Measurements from ENCODE around the gene ACADSB. TPM values are rescaled to one million over a fixed set of nuclear protein-coding genes. Genes with fewer than 3 reads are reported as not detected.

Gene ACADSB
- total RNA-seq, 1 experiment from 2014 or later, result 12.8 TPM

DNA sequence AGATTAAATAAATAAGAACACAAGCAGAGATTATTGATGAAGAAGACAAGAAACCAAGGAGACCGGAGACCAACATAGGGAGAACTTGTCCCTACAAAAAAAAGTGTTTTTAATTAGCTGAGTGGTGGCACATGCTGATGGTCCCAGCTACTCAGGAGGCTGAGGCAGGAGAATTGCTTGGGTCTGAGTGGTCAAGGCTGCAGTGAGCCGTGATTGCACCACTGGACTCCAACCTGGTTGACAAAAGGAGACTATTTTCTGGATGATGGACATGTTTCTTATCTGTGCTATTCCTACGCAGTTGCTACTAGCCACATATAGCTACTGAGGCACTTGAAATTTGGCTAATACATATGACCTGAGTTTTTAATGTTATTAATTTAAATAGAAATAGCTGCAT lies 9.9 kb upstream of the ACADSB start:
- CTCF ChIA-PET, result no interaction called here
- POLR2A ChIA-PET (ENCODE audit: unreplicated experiment), result no interaction called here
- peaks cover 16% of the 10 kb centered on the region; the same call in 1 of the 2 replicates for H3K79me2 ChIP-seq (ENCODE audit: low read depth)
- H3K9me2 ChIP-seq (ENCODE audit: insufficient read depth), result no peaks in the 10 kb centered on the region
- TF ChIP-seq, protein P1, sequence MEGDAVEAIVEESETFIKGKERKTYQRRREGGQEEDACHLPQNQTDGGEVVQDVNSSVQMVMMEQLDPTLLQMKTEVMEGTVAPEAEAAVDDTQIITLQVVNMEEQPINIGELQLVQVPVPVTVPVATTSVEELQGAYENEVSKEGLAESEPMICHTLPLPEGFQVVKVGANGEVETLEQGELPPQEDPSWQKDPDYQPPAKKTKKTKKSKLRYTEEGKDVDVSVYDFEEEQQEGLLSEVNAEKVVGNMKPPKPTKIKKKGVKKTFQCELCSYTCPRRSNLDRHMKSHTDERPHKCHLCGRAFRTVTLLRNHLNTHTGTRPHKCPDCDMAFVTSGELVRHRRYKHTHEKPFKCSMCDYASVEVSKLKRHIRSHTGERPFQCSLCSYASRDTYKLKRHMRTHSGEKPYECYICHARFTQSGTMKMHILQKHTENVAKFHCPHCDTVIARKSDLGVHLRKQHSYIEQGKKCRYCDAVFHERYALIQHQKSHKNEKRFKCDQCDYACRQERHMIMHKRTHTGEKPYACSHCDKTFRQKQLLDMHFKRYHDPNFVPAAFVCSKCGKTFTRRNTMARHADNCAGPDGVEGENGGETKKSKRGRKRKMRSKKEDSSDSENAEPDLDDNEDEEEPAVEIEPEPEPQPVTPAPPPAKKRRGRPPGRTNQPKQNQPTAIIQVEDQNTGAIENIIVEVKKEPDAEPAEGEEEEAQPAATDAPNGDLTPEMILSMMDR (conservative IDR thresholded peaks at IDR 0.05), result no peak
- TF ChIP-seq EZH2 (IDR thresholded peaks at IDR 0.05; ENCODE audit: low read depth), result no peak
- H4K20me1 ChIP-seq (ENCODE audit: insufficient read depth), result peaks cover 8% of the 10 kb centered on the region; the same call in 1 of the 2 replicates
- no peak overlapping the region for H3K27ac ChIP-seq
- no peak overlapping the region for H3K4me2 ChIP-seq
- H2AFZ ChIP-seq, result no peak overlapping the region
- no peaks in the 10 kb centered on the region for H3K36me3 ChIP-seq (ENCODE audit: low read depth)
- BruUV-seq (replicated peaks), result no TSS peak
- H3K27me3 ChIP-seq (ENCODE audit: insufficient read depth, low read depth), result no peaks in the 10 kb centered on the region
- no peaks in the 10 kb centered on the region for H3F3A ChIP-seq (ENCODE audit: insufficient read depth, low read depth)
- H3K4me3 ChIP-seq, result no peak overlapping the region
- intact Hi-C loops (cut with micrococcal nuclease; ENCODE audit: unreplicated experiment), result no loop called here
- H3K9me3 ChIP-seq (ENCODE audit: insufficient read depth, low read depth), result no peaks in the 10 kb centered on the region
- no peak for DNase-seq
- H3K4me1 ChIP-seq (replicated peaks; ENCODE audit: insufficient read depth), result no peaks in the 10 kb centered on the region

DNA sequence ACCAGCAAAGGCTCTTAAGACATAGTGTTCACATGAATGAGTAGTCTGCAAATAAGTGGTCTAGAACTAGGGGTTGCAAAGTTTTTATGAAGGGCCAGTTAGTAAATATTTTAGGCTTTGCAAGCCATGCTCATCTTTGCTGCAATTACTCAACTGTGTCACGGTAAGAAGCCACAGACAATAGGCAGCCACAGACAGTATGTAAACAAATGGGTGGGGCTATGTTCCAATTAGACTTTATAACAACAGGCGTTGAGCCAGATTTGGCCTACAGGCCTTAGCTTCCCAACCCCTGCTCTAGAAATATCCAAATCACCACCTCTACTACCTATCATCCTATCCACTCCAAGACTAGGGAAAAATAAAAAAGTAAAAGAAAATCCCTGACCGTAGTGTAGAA lies 9.5 kb upstream of the ACADSB start:
- DNase-seq, result no peak
- Histone ChIP-seq H2AFZ (no peak overlapping the region), H3K9me3 (ENCODE audit: insufficient read depth, low read depth) (no peaks in the 10 kb centered on the region), H3K9me2 (ENCODE audit: insufficient read depth) (no peaks in the 10 kb centered on the region), H3K4me2 (no peak overlapping the region), H3K4me3 (no peak overlapping the region), H3K4me1 (replicated peaks; ENCODE audit: insufficient read depth) (no peaks in the 10 kb centered on the region), H4K20me1 (ENCODE audit: insufficient read depth) (peaks cover 8% of the 10 kb centered on the region; the same call in 1 of the 2 replicates), H3K36me3 (ENCODE audit: low read depth) (no peaks in the 10 kb centered on the region), H3K27ac (no peak overlapping the region), H3K27me3 (ENCODE audit: insufficient read depth, low read depth) (no peaks in the 10 kb centered on the region), H3F3A (ENCODE audit: insufficient read depth, low read depth) (no peaks in the 10 kb centered on the region), H3K79me2 (ENCODE audit: low read depth) (peaks cover 20% of the 10 kb centered on the region; the same call in 1 of the 2 replicates)
- ChIA-PET POLR2A (ENCODE audit: unreplicated experiment) (no interaction called here), CTCF (no interaction called here)
- no peak for TF ChIP-seq EZH2 (IDR thresholded peaks at IDR 0.05; ENCODE audit: low read depth)
- TF ChIP-seq, protein P1 (conservative IDR thresholded peaks at IDR 0.05), result no peak
- intact Hi-C loops (cut with micrococcal nuclease; ENCODE audit: unreplicated experiment), result no loop called here
- BruUV-seq (replicated peaks), result no TSS peak

DNA sequence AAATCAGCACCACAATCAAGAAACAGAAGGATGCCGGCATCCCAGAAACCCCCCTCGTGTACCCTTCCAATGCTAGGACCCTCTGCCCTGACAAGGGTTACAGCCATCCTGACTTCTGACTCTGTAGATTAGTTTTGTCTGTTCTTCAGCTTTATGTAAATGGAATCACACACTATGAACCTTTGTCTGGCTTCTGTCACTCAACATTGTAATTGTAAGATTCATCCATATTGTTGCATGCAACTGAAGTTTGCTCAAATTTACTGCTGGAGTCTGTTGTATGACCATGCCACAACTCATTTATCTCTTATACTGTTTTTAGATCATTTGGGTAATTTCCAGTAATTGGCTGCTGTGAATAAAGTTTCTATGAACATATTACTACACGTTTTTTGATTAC lies 8.7 kb upstream of the ACADSB start:
- no peak overlapping the region for H3K4me3 ChIP-seq
- no peak overlapping the region for H3K4me2 ChIP-seq
- no peak overlapping the region for H2AFZ ChIP-seq
- peaks cover 26% of the 10 kb centered on the region for H3K79me2 ChIP-seq (ENCODE audit: low read depth)
- ChIA-PET CTCF (no interaction called here), POLR2A (ENCODE audit: unreplicated experiment) (no interaction called here)
- no peaks in the 10 kb centered on the region for H3K9me2 ChIP-seq (ENCODE audit: insufficient read depth)
- H3K4me1 ChIP-seq (replicated peaks; ENCODE audit: insufficient read depth), result no peaks in the 10 kb centered on the region
- H3F3A ChIP-seq (ENCODE audit: insufficient read depth, low read depth), result no peaks in the 10 kb centered on the region
- peaks cover 8% of the 10 kb centered on the region; the same call in 1 of the 2 replicates for H4K20me1 ChIP-seq (ENCODE audit: insufficient read depth)
- no peak for DNase-seq
- no peaks in the 10 kb centered on the region for H3K9me3 ChIP-seq (ENCODE audit: insufficient read depth, low read depth)
- intact Hi-C loops (cut with micrococcal nuclease; ENCODE audit: unreplicated experiment), result loop anchor here (10.0 kb wide), 1 partner anchor 155 kb away; the partner anchor contains the start of gene BUB3
- H3K27ac ChIP-seq, result no peak overlapping the region
- H3K27me3 ChIP-seq (ENCODE audit: insufficient read depth, low read depth), result no peaks in the 10 kb centered on the region
- no TSS peak for BruUV-seq (replicated peaks)
- no peaks in the 10 kb centered on the region for H3K36me3 ChIP-seq (ENCODE audit: low read depth)
- TF ChIP-seq EZH2 (IDR thresholded peaks at IDR 0.05; ENCODE audit: low read depth), result no peak
- TF ChIP-seq, protein P1 (conservative IDR thresholded peaks at IDR 0.05), result no peak
